GM18502 (cell line): Measurements from ENCODE around the gene ATP10B.
A peak's percentile ranks its signal among the peaks of the same experiment; 100 is the strongest.
"Not testable (repeated sequence)": the region's sequence is repeated elsewhere in the genome, so short reads cannot be mapped to it uniquely, and the experiment has no call there.

Source experiments
- ATAC-seq: cut with Tn5 transposase; IDR thresholded peaks from one replicate; pipeline ENCODE4 v1.9.1; 2021; ENCODE audit warnings: mild to moderate bottlenecking; ENCODE audit not compliant: unreplicated experiment, poor library complexity

Gene ATP10B

GRCh38 chr5:160833806-160834205 is 18.2 kb downstream of the ATP10B start:
- no peak for ATAC-seq

DNA sequence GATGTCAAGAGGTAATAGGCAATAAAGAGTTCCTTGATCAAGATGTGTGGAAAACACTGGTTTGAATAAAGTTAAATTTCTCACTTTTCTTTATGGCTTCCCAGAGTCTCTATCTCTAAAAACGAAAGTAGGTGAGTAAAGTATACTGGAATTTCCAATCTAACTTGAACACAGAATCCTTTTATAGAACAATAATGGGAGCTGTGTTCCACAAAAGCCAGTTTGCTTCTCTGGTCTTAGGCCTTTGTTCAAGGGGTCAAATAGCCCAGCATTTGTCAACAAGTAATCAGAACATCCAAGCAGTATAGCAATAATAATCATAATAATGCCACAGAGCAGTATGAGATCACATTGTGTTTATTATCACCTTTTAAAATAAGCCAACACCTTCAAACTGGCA is 20.2 kb downstream of the ATP10B start:
- ATAC-seq = no peak

- ATAC-seq = no peak
These were observed 27.6 kb downstream of the ATP10B start for GRCh38 chr5:160824301-160825001.

GRCh38 chr5:160812996-160813395 is 39.0 kb downstream of the ATP10B start:
- ATAC-seq = not testable (repeated sequence)

DNA sequence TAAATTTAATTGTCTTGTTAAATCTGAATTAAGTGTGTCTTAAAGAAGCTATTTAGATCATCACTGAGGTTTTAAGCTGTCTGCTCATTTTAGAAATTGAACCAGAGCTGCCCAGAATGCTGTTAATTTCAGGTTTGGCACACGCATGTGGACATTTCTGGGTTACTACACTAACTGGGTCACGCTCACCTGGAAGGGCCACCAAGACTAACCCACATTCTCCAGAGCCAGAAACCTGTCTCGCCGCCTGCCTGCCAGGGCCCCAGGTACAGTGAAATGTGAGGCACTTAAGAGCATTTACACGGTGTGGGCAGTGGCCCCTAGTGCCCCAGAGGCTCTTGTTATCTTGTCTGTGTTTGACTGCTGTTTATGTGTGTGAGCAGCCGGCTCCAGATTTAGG is 46.6 kb downstream of the ATP10B start:
- no peak for ATAC-seq

DNA sequence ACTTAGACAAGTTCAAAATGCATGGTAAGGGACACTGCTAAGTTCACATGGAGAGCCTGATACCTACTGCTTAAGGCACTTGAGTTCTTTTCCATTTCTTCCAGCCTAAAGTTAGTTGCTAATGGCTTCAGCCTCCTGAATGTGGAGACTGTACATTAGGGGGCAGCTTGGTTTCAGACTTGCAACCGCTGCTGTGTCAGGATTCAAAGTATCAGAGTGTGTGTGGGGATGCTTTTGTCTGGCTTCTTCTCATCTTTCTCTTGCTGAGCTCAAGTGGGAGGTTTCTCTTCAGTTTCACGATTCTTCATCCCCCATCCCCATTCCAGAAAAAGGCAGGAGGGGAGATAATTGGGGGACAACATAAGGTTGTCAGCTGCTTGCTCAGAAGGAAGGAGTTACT is 49.4 kb downstream of the ATP10B start:
- no peak for ATAC-seq

DNA sequence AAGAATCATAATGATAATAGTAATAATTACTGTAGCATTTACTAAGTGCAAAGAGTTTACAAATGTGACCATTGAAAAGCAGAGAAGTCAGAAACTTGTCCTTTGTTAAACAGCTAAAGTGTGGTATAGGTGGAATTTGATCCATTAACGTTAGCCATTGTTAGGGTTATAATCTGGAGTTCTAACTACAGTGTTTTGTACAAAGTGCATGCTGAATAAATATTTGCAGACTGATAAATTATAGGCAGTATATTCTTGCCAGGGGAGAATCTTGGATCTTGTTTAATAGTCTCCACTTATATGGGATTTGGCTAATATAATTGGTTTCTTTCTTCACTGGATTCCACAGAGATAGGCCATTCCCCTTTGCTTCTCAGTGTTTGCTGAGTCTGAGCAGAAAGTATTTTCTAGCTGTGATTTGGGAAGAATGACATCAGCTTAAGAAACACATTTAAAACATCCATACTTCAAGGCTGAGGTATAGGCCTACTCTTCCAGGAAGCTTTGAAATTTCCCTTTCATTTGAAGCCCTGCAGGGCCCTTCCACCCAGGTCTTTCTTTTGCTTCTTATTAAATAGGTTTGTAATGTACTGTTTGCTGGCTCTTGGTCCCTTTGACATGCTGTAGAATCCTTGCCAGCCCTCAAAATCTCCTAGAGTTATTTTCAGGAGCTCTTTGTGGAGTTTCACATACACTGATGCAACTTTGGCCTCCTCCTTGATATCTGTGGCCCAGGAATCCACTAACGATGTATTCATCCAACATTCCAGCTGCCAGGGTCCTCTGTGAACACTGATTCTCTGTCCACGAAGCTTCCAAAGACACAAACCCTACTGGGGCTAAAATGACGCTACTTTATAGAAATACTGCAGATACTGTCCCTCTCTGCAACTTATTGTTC is 51.4 kb downstream of the ATP10B start:
- ATAC-seq = no peak

GRCh38 chr5:160799184-160799583 is 52.8 kb downstream of the ATP10B start:
- peak; percentile 82 for ATAC-seq

GRCh38 chr5:160797020-160797419 is 55.0 kb downstream of the ATP10B start:
- ATAC-seq = no peak

DNA sequence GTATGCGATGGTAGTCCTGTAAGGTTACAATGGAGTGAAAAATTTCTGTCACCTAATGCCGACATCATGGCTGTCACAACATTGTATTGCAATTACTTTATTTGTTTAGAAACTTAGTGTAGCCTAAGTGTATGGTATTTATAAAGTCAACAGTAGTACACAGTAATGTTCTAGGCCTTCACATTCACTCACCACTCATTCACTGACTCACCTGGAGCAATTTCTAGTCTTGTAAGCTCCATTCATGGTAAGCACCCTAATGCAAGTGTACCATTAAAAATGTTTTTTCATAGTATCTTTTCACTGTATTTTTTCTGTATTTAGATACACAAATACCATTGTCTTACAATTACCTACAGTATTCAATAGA is 58.5 kb downstream of the ATP10B start:
- ATAC-seq = no peak

DNA sequence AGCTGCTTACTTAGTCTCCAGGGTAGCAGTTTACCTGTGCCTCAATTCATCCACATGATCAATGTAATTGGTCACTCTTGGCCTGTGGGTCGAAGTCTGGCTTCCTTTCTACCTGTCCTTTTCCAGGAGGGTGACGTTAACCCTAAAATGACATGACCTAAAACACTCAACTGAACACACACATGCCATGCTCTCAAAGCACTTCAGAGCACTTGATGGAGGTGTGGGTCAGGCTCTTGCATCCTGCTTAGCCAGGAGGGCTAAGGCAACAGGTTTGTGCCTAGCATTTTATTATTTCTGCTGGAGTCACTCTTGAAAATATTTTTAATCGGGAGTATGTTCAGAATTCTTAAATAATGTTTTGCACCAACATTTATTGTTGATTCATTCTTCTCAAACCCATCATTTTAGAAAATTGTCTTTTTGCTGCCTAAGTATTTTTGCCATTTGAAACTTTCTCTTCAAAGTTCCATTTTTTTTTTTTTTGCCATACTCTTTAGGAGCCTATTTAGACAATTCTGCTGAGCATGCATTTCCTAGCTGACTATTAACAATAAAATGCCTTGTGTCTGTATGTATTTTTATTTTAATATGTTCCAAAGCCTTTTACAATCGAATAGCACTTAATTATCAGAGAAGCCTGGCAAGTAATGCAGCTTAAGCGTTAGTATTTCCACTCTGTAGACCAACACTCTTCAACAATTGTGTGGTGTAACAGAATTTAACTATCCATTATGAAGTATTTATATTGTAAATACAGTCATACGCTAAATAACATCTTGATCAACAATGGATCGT is 59.1 kb downstream of the ATP10B start:
- no peak for ATAC-seq

DNA sequence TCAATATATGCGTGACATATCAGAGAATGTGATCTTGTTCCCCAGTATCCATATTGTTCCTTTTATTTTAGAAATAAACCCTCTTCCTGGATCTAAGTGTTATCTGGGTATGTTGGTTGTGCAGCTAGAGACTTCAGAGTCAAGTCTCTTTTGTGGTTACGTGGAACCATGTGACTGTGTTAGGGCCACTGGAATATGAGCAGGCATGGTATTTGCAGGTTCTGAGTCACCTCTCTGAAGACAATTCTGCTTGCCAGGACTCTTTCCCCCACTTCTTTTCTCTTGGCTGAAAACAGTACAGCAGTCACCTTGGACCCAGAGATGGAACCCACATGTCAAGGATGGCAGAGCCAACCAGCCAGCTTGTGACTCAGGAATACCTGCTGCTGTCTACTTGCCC is 59.7 kb downstream of the ATP10B start:
- ATAC-seq = no peak

DNA sequence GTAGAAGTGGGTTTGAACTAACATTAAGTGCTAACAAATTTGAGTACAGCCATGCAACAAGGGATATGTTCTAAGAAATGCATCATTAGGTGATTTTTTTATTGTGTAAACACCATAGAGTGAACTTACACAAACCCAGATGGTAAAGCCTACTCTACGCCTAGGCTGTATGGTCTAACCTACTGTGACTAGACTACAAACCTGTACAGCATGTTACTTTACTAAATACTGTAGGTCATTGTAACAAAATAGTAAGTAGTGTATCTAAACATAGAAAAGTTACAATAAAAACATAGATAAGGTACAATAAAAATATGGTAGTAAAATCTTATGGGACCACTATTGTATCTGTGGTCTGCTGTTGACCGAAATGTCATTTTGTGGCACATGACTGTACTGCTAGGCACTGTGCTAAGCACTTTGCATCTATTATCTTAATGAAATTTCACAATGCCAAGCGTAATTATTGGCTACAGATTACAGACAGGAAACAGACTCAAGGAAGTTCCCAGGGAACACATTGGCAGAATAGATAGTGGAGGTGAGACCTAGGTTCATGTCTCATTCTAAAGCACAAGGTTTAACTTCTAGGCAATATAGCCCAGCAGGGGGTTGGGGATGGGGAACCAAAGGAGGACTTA is 62.7 kb downstream of the ATP10B start:
- no peak for ATAC-seq

- no peak for ATAC-seq
These were observed 63.8 kb downstream of the ATP10B start for GRCh38 chr5:160788102-160788660.

DNA sequence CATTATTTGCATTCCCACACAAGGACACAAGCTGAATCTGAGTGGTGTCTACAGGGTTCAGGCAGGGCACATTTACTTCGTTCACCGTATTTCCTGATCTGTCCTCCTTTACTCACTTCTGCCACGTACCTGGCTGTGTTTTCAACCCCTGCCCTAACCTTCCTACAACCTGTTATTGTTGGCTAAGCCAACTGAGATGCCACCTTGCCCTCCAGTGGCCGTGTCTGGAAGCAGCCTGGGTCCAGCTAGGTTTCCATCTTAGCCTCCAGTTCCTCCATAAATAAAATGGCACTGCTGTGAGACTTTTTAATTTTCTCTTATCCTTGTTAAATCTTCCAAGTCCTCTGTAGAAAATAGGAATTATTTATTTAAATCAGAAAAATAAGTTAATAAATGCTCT is 64.8 kb downstream of the ATP10B start:
- ATAC-seq = peak; percentile 80

DNA sequence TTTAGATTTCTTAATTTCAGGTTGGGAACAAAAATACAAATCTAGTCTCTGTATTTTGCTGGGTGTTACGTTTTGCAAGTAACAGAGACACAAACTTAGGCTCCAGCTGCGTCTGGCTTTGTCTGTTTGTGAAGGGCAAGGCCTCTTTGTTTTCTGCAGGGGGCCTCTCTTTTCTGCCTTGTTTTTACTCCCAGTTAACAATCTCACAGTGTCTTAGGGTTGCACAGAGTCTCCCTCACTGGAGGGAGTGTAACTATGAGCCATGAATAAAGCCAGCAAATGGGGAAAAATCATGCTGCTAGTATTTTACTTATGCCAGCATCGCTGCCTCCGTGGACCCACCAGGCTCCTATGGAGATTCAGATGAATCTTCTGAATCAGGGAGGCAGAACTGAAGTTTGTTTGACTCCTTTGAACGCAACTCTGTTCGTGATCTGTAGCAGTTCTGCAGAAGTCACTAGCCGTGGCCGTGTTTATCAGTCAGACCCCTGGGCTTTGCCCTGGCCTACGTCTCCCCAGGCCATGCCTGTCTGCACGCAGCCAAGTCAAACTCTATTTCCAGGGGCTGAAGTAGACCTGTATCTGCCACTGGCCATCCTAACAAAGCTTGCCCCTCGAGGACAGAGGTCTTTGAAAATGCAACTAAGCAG is 77.2 kb downstream of the ATP10B start:
- ATAC-seq = no peak

DNA sequence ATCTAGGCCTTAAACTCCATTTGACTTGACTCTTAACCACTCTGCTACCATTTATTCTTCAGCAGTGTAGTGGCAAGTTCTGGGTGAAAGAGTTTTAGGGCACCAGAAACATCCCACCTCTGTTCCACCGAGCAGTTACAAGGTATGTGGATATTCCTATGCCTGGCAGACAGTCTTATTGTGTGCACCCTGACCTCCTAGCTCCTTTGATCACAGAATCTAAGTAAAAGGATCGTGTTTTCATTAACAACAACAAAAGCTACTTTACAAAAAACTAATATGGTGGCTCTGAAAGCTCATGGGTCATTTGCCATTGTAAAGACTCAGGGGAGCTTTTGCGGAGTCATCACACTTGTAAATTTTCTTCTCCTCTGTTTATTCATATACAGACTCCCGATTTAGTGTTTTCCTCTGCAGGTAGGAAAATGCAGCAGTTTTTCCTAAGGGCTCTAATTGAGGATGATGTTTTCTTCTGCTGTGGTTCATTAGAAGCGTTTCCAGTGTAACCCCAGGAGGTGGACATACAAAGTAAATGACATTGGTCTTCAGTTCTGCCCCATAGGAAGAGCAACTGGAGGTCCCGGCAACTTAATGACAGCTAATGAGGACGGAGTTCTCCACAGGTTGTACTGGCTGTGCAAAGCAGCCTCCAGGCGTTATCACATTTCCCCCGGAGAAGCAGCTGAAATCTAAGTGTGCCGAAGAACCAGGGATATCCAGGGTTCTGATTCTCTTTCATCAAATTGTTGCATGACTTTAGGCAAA is 78.2 kb downstream of the ATP10B start:
- no peak for ATAC-seq

- no peak for ATAC-seq
These were observed 79.2 kb downstream of the ATP10B start for GRCh38 chr5:160772854-160773253.

GRCh38 chr5:160770718-160771117 is 81.3 kb downstream of the ATP10B start:
- no peak for ATAC-seq
